Vagina (tissue), 2 donors: Measurements from ENCODE around the gene DIPK2A. TPM values are rescaled to one million over a fixed set of nuclear protein-coding genes. Genes with fewer than 3 reads are reported as not detected.
A peak's percentile ranks its signal among the peaks of the same experiment; 100 is the strongest.

Experiments
- DNase-seq, 2 donors: peaks; one replicate each; pipeline ENCODE4 v3.0.0-alpha.2; 2017; ENCODE audit errors: extremely low spot score in 2 of 2
- H3K27ac ChIP-seq: fragments of 200-600 bp; sonication (generic); one replicate; pipeline ENCODE4 v1.5.1; 2019
- H3K27me3 ChIP-seq: fragments of 200-600 bp; sonication (generic); one replicate; pipeline ENCODE4 v1.5.1; 2019
- H3K36me3 ChIP-seq, 2 donors: fragments of 200-600 bp; sonication (generic); one replicate each; pipeline ENCODE4 v1.5.1; 2017 to 2019
- H3K4me1 ChIP-seq: fragments of 200-600 bp; sonication (generic); one replicate; pipeline ENCODE4 v1.5.1; 2019
- H3K4me3 ChIP-seq, 2 donors: fragments of 200-600 bp; sonication (generic); 1 replicate in 1 of 2; 2 replicates in 1 of 2; pipeline ENCODE4 v1.5.1; 2016 to 2019
- H3K9me3 ChIP-seq: fragments of 200-600 bp; sonication (generic); one replicate; pipeline ENCODE4 v1.5.1; 2019
- CTCF ChIP-seq, 3 experiments: fragments of 450-650 bp in 2 of 3; fragments of 200-600 bp in 1 of 3; sonication (generic) in 1 of 3; IDR thresholded peaks; one replicate each; pipeline ENCODE4 v1.5.1; 2017 to 2019; ENCODE audit warnings: antibody characterized with exemption in 3 of 3, mild to moderate bottlenecking in 2 of 3, moderate library complexity in 2 of 3
- POLR2A ChIP-seq, 2 donors: fragments of 450-650 bp; IDR thresholded peaks; one replicate each; pipeline ENCODE4 v1.6.1; 2017; ENCODE audit warnings: antibody characterized with exemption in 2 of 2, mild to moderate bottlenecking in 2 of 2, moderate library complexity in 2 of 2
- POLR2AphosphoS5 ChIP-seq, 2 donors: sonication (generic); formaldehyde crosslinking; IDR thresholded peaks; one replicate each; pipeline ENCODE4 v1.9.0; 2017; ENCODE audit warnings: antibody characterized with exemption in 2 of 2, mild to moderate bottlenecking in 2 of 2, low read depth in 1 of 2; ENCODE audit not compliant: insufficient read depth in 1 of 2
- intact Hi-C: fragments of 100-400 bp; cut with DNase I; formaldehyde crosslinking; loops from one replicate; pipeline ENCODE4 v1.15.1; 2023
- total RNA-seq: library from RNA; depleted of rRNA; stranded (reverse); fragments of >200 nt; gene quantifications from one replicate; pipeline ENCODE4 v1.2.3, GENCODE V29; 2016

Gene DIPK2A
- total RNA-seq, 1 donor from 2014 or later: 26.5 TPM

DNA sequence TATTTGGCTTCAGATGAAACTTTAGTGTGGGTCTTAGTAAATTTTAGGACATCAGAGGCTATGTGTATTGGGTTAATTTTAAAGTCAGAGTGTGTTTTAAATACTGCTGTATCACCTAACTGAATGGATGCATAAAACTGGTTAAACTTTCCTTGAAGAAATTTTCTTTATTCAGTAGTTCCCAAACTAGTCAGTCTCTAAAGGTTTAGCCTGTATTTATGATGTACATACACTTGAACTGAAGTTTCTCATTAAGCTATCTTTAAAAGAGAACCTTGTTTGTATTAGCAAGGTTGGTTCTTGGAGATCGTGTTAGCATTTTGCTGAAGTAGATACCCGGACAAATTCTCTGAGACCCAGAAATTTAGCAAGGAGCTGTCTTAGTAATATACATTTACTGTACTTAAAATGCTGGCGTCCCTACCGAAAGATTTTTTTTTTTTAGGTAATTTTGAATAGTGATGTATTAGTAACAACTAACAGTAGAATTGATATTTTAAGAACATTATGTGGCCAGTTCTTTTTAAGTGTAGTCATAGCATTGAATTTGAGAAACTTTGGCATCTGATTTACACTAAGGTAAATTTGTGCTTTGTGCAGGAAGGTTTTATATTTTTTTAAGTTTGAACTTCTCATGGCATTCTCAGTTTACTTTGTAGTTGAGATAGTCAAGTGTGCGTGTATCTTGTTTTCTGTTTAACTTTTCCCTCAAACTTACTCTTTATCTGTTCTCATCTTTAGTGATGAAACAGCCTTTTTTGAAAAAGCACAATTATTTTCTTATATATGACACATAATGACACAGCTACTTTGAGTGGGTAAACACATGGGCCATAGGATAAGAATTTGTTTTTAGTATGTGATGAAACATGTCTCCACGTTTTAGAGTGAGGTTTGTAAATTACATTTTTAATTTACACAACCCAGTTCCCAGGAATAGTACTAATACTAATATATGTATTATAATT is 2.9 kb downstream of the DIPK2A start:
- DNase-seq: no peak
- H3K27ac ChIP-seq: peak overlapping the region; percentile 99
- intact Hi-C loops: no loop called here

DNA sequence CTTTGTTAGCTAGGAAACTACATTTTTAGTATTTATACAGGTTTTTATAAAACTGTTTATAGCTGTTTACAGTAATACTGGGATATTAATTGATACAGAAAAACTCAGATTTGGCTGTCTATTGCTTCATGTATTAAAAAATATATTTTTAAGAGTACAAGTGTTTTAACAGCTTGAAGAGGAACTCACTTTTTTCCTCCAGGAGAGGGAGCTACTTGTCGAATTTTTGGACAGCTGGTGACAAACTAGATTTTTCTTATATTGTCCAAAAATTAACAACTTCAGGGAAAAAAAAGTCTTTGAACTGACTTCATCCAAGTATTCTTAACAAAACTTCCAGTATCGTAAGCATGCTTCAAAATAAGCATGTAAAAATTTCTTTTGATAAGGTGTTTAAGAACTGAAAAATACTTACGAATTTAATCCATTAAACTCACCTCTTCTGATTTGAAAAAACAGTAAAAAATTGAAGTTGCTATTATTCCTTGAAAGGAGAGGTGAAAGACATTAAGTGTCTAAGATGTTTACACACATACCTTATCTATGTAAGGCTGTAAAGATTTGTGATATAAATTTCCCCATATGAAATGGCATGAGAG is 4.0 kb downstream of the DIPK2A start:
- TF ChIP-seq POLR2A (IDR thresholded peaks at IDR 0.05) (no peak), POLR2AphosphoS5 (IDR thresholded peaks at IDR 0.05; ENCODE audit: insufficient read depth in 1 of 2, low read depth in 1 of 2) (peak in 1 of 2 donors; percentile 11), CTCF (IDR thresholded peaks at IDR 0.05) (peak in 2 of 3 experiments; percentile 47)
- Histone ChIP-seq H3K4me1 (peaks cover 59% of the 10 kb centered on the region), H3K27ac (peak overlapping the region; percentile 99), H3K4me3 (peak overlapping the region in 1 of 2 donors; percentile 95), H3K27me3 (no peaks in the 10 kb centered on the region), H3K36me3 (no peaks in the 10 kb centered on the region), H3K9me3 (no peaks in the 10 kb centered on the region)
- no peak for DNase-seq
- intact Hi-C loops: no loop called here

More for the DNA sequence above, 2.9 kb downstream of the DIPK2A start:
- TF ChIP-seq POLR2AphosphoS5 (IDR thresholded peaks at IDR 0.05; ENCODE audit: insufficient read depth in 1 of 2, low read depth in 1 of 2): no peak
- TF ChIP-seq POLR2A (IDR thresholded peaks at IDR 0.05): no peak
- no peak for TF ChIP-seq CTCF (IDR thresholded peaks at IDR 0.05)
- no peaks in the 10 kb centered on the region for H3K36me3 ChIP-seq
- H3K4me3 ChIP-seq: peak overlapping the region; percentile 72 to 95
- H3K9me3 ChIP-seq: no peaks in the 10 kb centered on the region
- peaks cover 49% of the 10 kb centered on the region for H3K4me1 ChIP-seq
- H3K27me3 ChIP-seq: no peaks in the 10 kb centered on the region

DNA sequence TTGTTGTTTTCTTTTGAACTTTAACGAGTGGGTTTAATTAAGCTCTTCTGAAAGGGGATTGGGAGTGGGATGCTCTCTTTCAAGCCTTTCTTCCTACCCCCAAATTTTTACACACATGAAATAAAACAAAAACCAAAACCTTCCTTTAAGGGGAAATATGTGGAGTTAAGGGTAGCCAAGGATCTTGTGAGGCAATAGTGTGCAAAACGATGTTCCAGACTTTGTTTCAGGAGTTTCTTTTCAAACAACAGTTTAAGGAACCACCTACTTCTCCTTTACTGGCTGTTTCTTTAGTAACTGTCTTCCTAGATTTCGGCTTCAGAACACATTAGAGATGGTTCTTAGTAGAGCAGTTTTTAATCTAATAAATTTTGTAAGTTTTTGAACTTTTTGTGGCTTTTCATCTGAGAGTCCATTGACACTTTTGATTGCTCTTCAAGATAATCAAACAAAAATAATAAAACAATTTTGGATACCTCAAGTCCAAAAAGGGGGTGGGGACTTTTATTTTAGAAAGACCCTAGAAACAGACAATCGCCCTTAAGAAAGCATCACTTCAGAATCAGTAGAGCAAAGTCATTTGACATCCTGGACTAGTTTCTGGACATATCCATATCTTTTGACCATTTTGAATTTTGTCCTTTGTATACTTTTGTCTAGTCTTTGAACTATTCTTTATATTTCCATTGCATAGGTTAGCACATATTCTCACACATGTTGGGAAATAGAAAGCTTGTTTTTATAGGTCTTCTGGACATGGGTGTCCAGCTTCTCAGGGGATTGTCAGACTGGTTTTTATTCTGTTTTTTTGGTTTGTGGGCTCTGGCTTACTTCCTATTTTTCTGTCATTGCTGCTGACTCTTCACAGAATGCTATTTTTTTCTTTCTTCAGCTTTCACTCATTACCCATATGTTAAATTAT is 6.0 kb downstream of the DIPK2A start:
- TF ChIP-seq POLR2AphosphoS5 (IDR thresholded peaks at IDR 0.05; ENCODE audit: insufficient read depth in 1 of 2, low read depth in 1 of 2) (peak in 1 of 2 donors; percentile 8), CTCF (IDR thresholded peaks at IDR 0.05) (no peak)
- Histone ChIP-seq H3K27me3 (no peaks in the 10 kb centered on the region), H3K9me3 (no peaks in the 10 kb centered on the region), H3K27ac (peak overlapping the region; percentile 16), H3K36me3 (no peaks in the 10 kb centered on the region), H3K4me1 (peaks cover 59% of the 10 kb centered on the region), H3K4me3 (peak overlapping the region in 1 of 2 donors; percentile 6)
- DNase-seq: no peak
- intact Hi-C loops: no loop called here

DNA sequence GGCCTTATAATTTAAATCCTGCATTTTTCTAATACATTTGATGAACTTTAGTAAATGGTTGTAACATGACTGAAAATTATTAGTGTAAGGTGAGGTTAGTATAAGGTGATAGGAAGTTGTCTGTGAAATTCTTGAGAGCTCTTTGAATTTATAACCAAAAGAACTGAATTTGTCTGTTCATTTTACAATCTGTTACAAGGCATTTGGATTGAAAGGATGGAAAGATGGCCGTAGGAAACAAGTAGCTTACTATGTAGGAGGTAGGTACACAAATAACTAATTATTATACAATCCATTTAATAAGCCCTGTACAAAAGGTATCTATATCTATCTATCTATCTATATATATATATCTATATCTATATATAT is 6.6 kb downstream of the DIPK2A start:
- no peak for DNase-seq
- Histone ChIP-seq H3K4me1 (peaks cover 59% of the 10 kb centered on the region), H3K9me3 (no peaks in the 10 kb centered on the region), H3K36me3 (no peaks in the 10 kb centered on the region), H3K4me3 (no peak overlapping the region), H3K27me3 (no peaks in the 10 kb centered on the region), H3K27ac (peak overlapping the region; percentile 16)
- TF ChIP-seq POLR2AphosphoS5 (IDR thresholded peaks at IDR 0.05; ENCODE audit: insufficient read depth in 1 of 2, low read depth in 1 of 2): no peak
- no peak for TF ChIP-seq CTCF (IDR thresholded peaks at IDR 0.05)
- no peak for TF ChIP-seq POLR2A (IDR thresholded peaks at IDR 0.05)
- intact Hi-C loops: no loop called here
